Sigmoid colon (tissue), 4 donors: ENCODE measurements around the gene OVAAL.

Experiments used
- POLR2A ChIP-seq, 2 donors: fragments of 450-650 bp; IDR thresholded peaks; one replicate each; pipeline ENCODE4 v1.6.1; 2016; ENCODE audit warnings: antibody characterized with exemption in 2 of 2, mild to moderate bottlenecking in 2 of 2, moderate library complexity in 2 of 2
- POLR2AphosphoS5 ChIP-seq, 4 donors: sonication (generic); formaldehyde crosslinking; IDR thresholded peaks; one replicate each; pipeline ENCODE4 v1.6.1; 2017; ENCODE audit warnings: antibody characterized with exemption in 4 of 4
- TF ChIP-seq, protein P1 (sequence below), 4 experiments: fragments of 450-650 bp in 3 of 4; fragments of 200-600 bp in 1 of 4; IDR thresholded peaks; one replicate each; pipeline ENCODE4 v1.5.1; 2016 to 2019; ENCODE audit warnings: antibody characterized with exemption in 4 of 4, mild to moderate bottlenecking in 3 of 4, moderate library complexity in 2 of 4

DNA sequence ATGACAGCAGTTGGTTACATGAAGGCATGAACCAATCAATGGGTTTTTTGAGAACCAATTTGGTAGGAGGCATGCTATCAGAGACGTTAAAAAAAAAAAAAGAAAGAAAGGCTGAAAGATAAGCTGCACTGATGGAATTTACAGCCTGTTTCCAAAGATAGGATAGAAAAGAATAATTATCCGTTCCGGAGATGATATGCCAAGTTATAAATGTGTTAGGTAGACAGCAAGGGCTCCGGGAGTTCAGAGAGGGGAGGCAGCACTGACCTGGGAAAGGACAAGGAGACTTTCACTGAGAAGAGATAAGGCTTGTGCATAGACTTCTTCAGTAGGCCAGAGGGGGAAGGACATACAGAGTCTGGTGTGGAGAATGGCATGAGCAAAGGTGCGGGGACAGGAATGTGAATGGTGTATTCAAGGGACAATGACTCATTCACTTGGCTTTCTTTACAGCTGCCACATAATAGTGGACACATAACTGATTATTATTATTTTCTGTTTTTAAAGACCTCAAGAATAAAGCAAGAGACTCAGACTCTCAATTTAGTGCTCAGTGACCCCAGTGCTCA is 31.6 kb upstream of the OVAAL start:
- TF ChIP-seq, protein P1, sequence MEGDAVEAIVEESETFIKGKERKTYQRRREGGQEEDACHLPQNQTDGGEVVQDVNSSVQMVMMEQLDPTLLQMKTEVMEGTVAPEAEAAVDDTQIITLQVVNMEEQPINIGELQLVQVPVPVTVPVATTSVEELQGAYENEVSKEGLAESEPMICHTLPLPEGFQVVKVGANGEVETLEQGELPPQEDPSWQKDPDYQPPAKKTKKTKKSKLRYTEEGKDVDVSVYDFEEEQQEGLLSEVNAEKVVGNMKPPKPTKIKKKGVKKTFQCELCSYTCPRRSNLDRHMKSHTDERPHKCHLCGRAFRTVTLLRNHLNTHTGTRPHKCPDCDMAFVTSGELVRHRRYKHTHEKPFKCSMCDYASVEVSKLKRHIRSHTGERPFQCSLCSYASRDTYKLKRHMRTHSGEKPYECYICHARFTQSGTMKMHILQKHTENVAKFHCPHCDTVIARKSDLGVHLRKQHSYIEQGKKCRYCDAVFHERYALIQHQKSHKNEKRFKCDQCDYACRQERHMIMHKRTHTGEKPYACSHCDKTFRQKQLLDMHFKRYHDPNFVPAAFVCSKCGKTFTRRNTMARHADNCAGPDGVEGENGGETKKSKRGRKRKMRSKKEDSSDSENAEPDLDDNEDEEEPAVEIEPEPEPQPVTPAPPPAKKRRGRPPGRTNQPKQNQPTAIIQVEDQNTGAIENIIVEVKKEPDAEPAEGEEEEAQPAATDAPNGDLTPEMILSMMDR (IDR thresholded peaks at IDR 0.05) = no peak
- TF ChIP-seq POLR2A (IDR thresholded peaks at IDR 0.05) (no peak), POLR2AphosphoS5 (IDR thresholded peaks at IDR 0.05) (no peak)
